Hair follicular keratinocyte (primary cell): ENCODE results near the gene PURA. TPM values are rescaled to one million over a fixed set of nuclear protein-coding genes. Genes with fewer than 3 reads are reported as not detected.

ENCODE experiments used
- total RNA-seq: library from RNA; depleted of rRNA; stranded (reverse); fragments of >200 nt; gene quantifications from 2 replicates; pipeline ENCODE4 v1.2.3, GENCODE V29; 2015

Gene PURA
- total RNA-seq = 6.1 and 6.6 TPM in 2 replicates

GRCh38 chr5:140113699-140114263 is at the start of gene PURA:
Gene PURA (plus strand): TSS chr5:140114109. CDS start chr5:140114182, 73 bp downstream.

GRCh38 chr5:140125637-140126036 is 11.7 kb downstream of the PURA start, which contains the start of gene IGIP:
Gene IGIP (plus strand): TSS chr5:140125937. CDS start chr5:140128477, 2,540 bp downstream.

GRCh38 chr5:140174465-140175366 is 60.8 kb downstream of the PURA start, which contains the start of gene CYSTM1:
Gene CYSTM1 (plus strand): TSS chr5:140175188. CDS start chr5:140194466, 19,278 bp downstream.

Other genes with a start within 250 kb of the PURA start
- gene NRG2, start 70.8 kb upstream of the PURA start, total RNA-seq = 0.08 and 1.2 TPM in 2 replicates
- gene IGIP, start 11.8 kb downstream of the PURA start, total RNA-seq = 0.87 and 1.9 TPM in 2 replicates
- gene CYSTM1, start 61.1 kb downstream of the PURA start, total RNA-seq = 81.1 and 84.3 TPM in 2 replicates
- gene PFDN1, start 189.0 kb downstream of the PURA start, total RNA-seq = 99.4 and 101 TPM in 2 replicates
- gene HBEGF, start 232.5 kb downstream of the PURA start, total RNA-seq = 55.2 and 168 TPM in 2 replicates
- not detected in 2 replicates for gene SLC4A9, start 246.1 kb downstream of the PURA start, total RNA-seq